NOMO-1 (cell line): Measurements from ENCODE around the gene ENTPD8.
"Not testable (repeated sequence)": the region's sequence is repeated elsewhere in the genome, so short reads cannot be mapped to it uniquely, and the experiment has no call there.

Source experiments
- DNase-seq, 2 experiments: peaks; one replicate each; lab custom pipeline; 2025; ENCODE audit not compliant: unreplicated experiment in 2 of 2; lab: John Stamatoyannopoulos, UW

Gene ENTPD8

GRCh38 chr9:137459601-137460362 lies 18.6 kb upstream of the ENTPD8 start:
- no peak for DNase-seq

- DNase-seq: peak; percentile 90 to 98
These were observed 18.0 kb upstream of the ENTPD8 start, which contains the start of gene NSMF for GRCh38 chr9:137459152-137459600. NSMF (minus strand) TSS chr9:137459334; CDS start chr9:137459102, 232 bp downstream.

GRCh38 chr9:137458194-137459151 lies 17.3 kb upstream of the ENTPD8 start:
- DNase-seq: peak in 1 of 2 experiments; percentile 58

GRCh38 chr9:137457406-137458193 lies 16.4 kb upstream of the ENTPD8 start:
- DNase-seq: no peak

- no peak for DNase-seq
These were observed 15.8 kb upstream of the ENTPD8 start for GRCh38 chr9:137456864-137457405.

GRCh38 chr9:137456061-137456863 lies 15.1 kb upstream of the ENTPD8 start:
- DNase-seq: no peak

GRCh38 chr9:137455359-137455991 lies 14.3 kb upstream of the ENTPD8 start:
- DNase-seq: no peak

- no peak for DNase-seq
These were observed 13.6 kb upstream of the ENTPD8 start for GRCh38 chr9:137454597-137455358.

GRCh38 chr9:137454145-137454596 lies 13.0 kb upstream of the ENTPD8 start:
- DNase-seq: peak; percentile 30 to 51

GRCh38 chr9:137453643-137454081 lies 12.5 kb upstream of the ENTPD8 start:
- peak; percentile 70 to 83 for DNase-seq

GRCh38 chr9:137452761-137453642 lies 11.8 kb upstream of the ENTPD8 start:
- no peak for DNase-seq

GRCh38 chr9:137452006-137452760 lies 11.0 kb upstream of the ENTPD8 start:
- DNase-seq: peak in 1 of 2 experiments; percentile 52

GRCh38 chr9:137451264-137452005 lies 10.3 kb upstream of the ENTPD8 start:
- DNase-seq: not testable (repeated sequence)

GRCh38 chr9:137450539-137451222 lies 9.5 kb upstream of the ENTPD8 start:
- not testable (repeated sequence) for DNase-seq

- DNase-seq: no peak
These were observed 8.9 kb upstream of the ENTPD8 start for GRCh38 chr9:137449931-137450538.
